Measurements from ENCODE around the gene PIK3C2A. TPM values are rescaled to one million over a fixed set of nuclear protein-coding genes. Genes with fewer than 3 reads are reported as not detected.

The PIK3C2A gene
- total and polyA plus RNA-seq, 2 donors: 19.9 to 92.3 TPM

- Histone ChIP-seq H3K27ac (ENCODE audit: low read depth) (no peak overlapping the region), H3K36me3 (ENCODE audit: insufficient read depth) (no peaks in the 10 kb centered on the region), H3K4me1 (ENCODE audit: insufficient read depth) (no peaks in the 10 kb centered on the region), H3K4me3 (ENCODE audit: low read depth, low read length) (no peak overlapping the region)
- 76% methylated on average over 2 of the region's 2 CpGs for WGBS
- DNase-seq (ENCODE audit: extremely low spot score): no peak
Observed at GRCh38 chr11:17163736-17164135, 44.0 kb downstream of the PIK3C2A start.

GRCh38 chr11:17163291-17163690, 44.5 kb downstream of the PIK3C2A start:
- WGBS: 95% methylated on average over 5 of the region's 5 CpGs
- Histone ChIP-seq H3K4me1 (ENCODE audit: insufficient read depth) (no peaks in the 10 kb centered on the region), H3K27ac (ENCODE audit: low read depth) (no peak overlapping the region), H3K36me3 (ENCODE audit: insufficient read depth) (no peaks in the 10 kb centered on the region), H3K4me3 (ENCODE audit: low read depth, low read length) (no peak overlapping the region)
- no peak for DNase-seq (ENCODE audit: extremely low spot score)

GRCh38 chr11:17162376-17162775, 45.4 kb downstream of the PIK3C2A start:
- Histone ChIP-seq H3K4me3 (ENCODE audit: low read depth, low read length) (no peak overlapping the region), H3K36me3 (ENCODE audit: insufficient read depth) (no peaks in the 10 kb centered on the region), H3K4me1 (ENCODE audit: insufficient read depth) (no peaks in the 10 kb centered on the region), H3K27ac (ENCODE audit: low read depth) (no peak overlapping the region)
- no peak for DNase-seq (ENCODE audit: extremely low spot score)
- WGBS: 75% methylated on average over 2 of the region's 2 CpGs

GRCh38 chr11:17161515-17161914, 46.3 kb downstream of the PIK3C2A start:
- 85% methylated on average over 1 of the region's 1 CpG for WGBS
- H3K27ac ChIP-seq (ENCODE audit: low read depth): no peak overlapping the region
- no peak overlapping the region for H3K4me3 ChIP-seq (ENCODE audit: low read depth, low read length)
- H3K4me1 ChIP-seq (ENCODE audit: insufficient read depth): no peaks in the 10 kb centered on the region
- H3K36me3 ChIP-seq (ENCODE audit: insufficient read depth): no peaks in the 10 kb centered on the region
- DNase-seq (ENCODE audit: extremely low spot score): no peak

GRCh38 chr11:17159441-17159840, 48.3 kb downstream of the PIK3C2A start:
- H3K27ac ChIP-seq (ENCODE audit: low read depth): no peak overlapping the region
- H3K4me3 ChIP-seq (ENCODE audit: low read depth, low read length): no peak overlapping the region
- WGBS: 71% methylated on average over 3 of the region's 3 CpGs
- H3K4me1 ChIP-seq (ENCODE audit: insufficient read depth): no peaks in the 10 kb centered on the region
- DNase-seq (ENCODE audit: extremely low spot score): no peak
- H3K36me3 ChIP-seq (ENCODE audit: insufficient read depth): no peaks in the 10 kb centered on the region

Other genes starting within 250 kb of the PIK3C2A start
- gene PLEKHA7, start 193.6 kb downstream of the PIK3C2A start, total RNA-seq: 8.1 TPM
- gene PLEKHA7, start 193.6 kb downstream of the PIK3C2A start, polyA plus RNA-seq: 8.3 TPM
- 1,045 TPM for gene RPS13, start 130.3 kb downstream of the PIK3C2A start, total RNA-seq
- 2,008 TPM for gene RPS13, start 130.3 kb downstream of the PIK3C2A start, polyA plus RNA-seq
- gene NUCB2, start 68.8 kb upstream of the PIK3C2A start, total RNA-seq: 174 TPM
- gene NUCB2, start 68.8 kb upstream of the PIK3C2A start, polyA plus RNA-seq: 54.8 TPM
- 1.6 TPM for gene NCR3LG1, start 143.8 kb upstream of the PIK3C2A start, total RNA-seq
- gene NCR3LG1, start 143.8 kb upstream of the PIK3C2A start, polyA plus RNA-seq: 0.76 TPM
- gene KCNJ11, start 180.7 kb upstream of the PIK3C2A start, total RNA-seq: 1.4 TPM
- 0.34 TPM for gene KCNJ11, start 180.7 kb upstream of the PIK3C2A start, polyA plus RNA-seq

All from urinary bladder (tissue), 4 donors.